Measurements from ENCODE around the gene PDE1A. TPM values are rescaled to one million over a fixed set of nuclear protein-coding genes. Genes with fewer than 3 reads are reported as not detected.

PDE1A gene
- polyA plus RNA-seq, 1 of the 3 experiments (the other 2 are of a cell fraction), result 0.08 TPM

DNA sequence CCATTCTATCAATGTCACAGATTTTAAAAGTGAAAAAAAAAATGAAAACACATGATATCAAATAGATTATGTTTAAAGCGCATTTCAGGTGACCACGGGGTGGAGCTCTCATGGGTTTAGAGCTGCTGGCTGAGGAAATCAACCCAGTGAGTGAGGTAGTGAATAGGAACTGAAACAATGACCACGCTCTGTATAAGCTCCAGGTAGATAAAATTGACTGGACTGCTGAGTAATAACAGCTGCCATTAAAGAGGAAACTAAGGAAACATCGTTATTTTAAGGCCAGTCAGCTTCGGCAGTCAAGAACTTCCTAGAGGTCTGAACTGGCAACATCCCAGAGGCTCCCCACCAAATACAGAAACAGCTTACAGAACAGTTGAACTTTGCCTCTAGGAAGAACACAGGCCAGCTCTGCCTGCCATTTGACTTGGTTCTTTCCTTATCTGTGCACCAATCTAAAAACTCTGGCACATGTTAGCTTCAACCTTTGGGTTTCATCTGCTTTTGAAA is 185.9 kb downstream of the PDE1A start:
- 78% methylated on average over 5 of the region's 5 CpGs for WGBS (ENCODE audit: low lambda C conversion rate)
- DNase-seq, result peak; percentile 14
- H2AFZ ChIP-seq (ENCODE audit: low read depth), result no peak overlapping the region

DNA sequence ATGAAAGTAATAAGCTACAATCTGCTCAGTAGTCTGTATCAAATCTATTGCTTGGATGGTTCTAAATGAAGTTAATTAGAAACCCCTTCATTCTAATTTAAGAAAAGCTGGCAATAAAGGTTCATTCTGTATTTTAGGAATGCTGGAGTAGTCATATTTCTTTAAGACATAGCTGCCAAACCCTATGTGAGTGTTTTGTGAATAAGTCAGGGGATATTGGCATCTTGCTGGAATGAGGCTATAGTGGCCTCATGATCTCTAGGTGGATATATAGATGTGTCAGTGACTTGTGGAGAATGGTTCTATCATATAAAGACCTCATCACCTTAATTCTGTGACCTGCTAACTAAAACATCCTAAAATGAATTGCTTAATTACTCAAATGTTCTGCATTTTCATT is 196.3 kb downstream of the PDE1A start:
- 0 out of 4 replicates have a peak overlapping the region, but pooled peaks of 1 of the 2 experiments have one; percentile 77 for H3K27ac ChIP-seq (ENCODE audit: low read depth in 2 of 2, low read length in 1 of 2)
- ChIA-PET POLR2A (no interaction called here), CTCF (no interaction called here)
- no peaks in the 10 kb centered on the region for H4K20me1 ChIP-seq (ENCODE audit: insufficient read depth)
- H3K4me1 ChIP-seq (ENCODE audit: control insufficient read depth in 1 of 2, insufficient read depth in 2 of 2, low read depth in 1 of 2, low read length in 1 of 2), result peaks cover 0 to 29% of the 10 kb centered on the region in 2 experiments; a peak in 2 of 4 replicates
- peaks cover 21% of the 10 kb centered on the region for H3F3A ChIP-seq (replicated peaks; ENCODE audit: insufficient read depth)
- DNase-seq, result no peak
- H3K9me3 ChIP-seq, result no peaks in the 10 kb centered on the region
- peak overlapping the region; percentile 26; the same call in 1 of the 2 replicates for H3K4me2 ChIP-seq
- TF ChIP-seq FOXJ3 (CRISPR knock-in tag; IDR thresholded peaks at IDR 0.05) (no peak), SIN3A (IDR thresholded peaks at IDR 0.05; ENCODE audit: borderline replicate concordance, low read depth, low read length) (no peak), RCOR1 (IDR thresholded peaks at IDR 0.05; ENCODE audit: low read length) (no peak)
- TF ChIP-seq, protein P1, sequence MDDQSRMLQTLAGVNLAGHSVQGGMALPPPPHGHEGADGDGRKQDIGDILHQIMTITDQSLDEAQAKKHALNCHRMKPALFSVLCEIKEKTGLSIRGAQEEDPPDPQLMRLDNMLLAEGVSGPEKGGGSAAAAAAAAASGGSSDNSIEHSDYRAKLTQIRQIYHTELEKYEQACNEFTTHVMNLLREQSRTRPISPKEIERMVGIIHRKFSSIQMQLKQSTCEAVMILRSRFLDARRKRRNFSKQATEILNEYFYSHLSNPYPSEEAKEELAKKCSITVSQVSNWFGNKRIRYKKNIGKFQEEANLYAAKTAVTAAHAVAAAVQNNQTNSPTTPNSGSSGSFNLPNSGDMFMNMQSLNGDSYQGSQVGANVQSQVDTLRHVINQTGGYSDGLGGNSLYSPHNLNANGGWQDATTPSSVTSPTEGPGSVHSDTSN (IDR thresholded peaks at IDR 0.05), result no peak
- TF ChIP-seq, protein P2, sequence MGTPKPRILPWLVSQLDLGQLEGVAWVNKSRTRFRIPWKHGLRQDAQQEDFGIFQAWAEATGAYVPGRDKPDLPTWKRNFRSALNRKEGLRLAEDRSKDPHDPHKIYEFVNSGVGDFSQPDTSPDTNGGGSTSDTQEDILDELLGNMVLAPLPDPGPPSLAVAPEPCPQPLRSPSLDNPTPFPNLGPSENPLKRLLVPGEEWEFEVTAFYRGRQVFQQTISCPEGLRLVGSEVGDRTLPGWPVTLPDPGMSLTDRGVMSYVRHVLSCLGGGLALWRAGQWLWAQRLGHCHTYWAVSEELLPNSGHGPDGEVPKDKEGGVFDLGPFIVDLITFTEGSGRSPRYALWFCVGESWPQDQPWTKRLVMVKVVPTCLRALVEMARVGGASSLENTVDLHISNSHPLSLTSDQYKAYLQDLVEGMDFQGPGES (IDR thresholded peaks at IDR 0.05; ENCODE audit: low read depth, low read length), result no peak
- no peaks in the 10 kb centered on the region for H3K9me2 ChIP-seq
- no peaks in the 10 kb centered on the region for H3K79me2 ChIP-seq (ENCODE audit: insufficient read depth)
- peaks cover 0 to 4% of the 10 kb centered on the region in 2 experiments for H3K36me3 ChIP-seq (replicated peaks in 1 of 2; ENCODE audit: control insufficient read depth in 1 of 2, insufficient read depth in 2 of 2, low read length in 1 of 2)
- H3K9ac ChIP-seq, result no peak overlapping the region
- no peak overlapping the region for H2AFZ ChIP-seq (ENCODE audit: low read depth)
- H3K27me3 ChIP-seq (ENCODE audit: insufficient read depth), result no peaks in the 10 kb centered on the region
- no peak overlapping the region for H3K4me3 ChIP-seq (ENCODE audit: low read depth in 2 of 2, low read length in 1 of 2)

More for the DNA sequence above, 185.9 kb downstream of the PDE1A start:
- ChIA-PET POLR2A (no interaction called here), CTCF (interaction anchor here (1.5 to 2.3 kb wide), 4 partner anchors 9 to 411 kb away, joined by 4 to 14 read pairs (median 6); no protein-coding TSS in a partner anchor)
- Histone ChIP-seq H3K9ac (no peak overlapping the region), H3K27ac (ENCODE audit: low read depth in 2 of 2, low read length in 1 of 2) (peak overlapping the region in 1 of 2 experiments; percentile 22; a peak in 1 of 4 replicates), H3K79me2 (ENCODE audit: insufficient read depth) (no peaks in the 10 kb centered on the region), H3K4me2 (no peak overlapping the region), H4K20me1 (ENCODE audit: insufficient read depth) (no peaks in the 10 kb centered on the region), H3F3A (replicated peaks; ENCODE audit: insufficient read depth) (no peaks in the 10 kb centered on the region), H3K27me3 (ENCODE audit: insufficient read depth) (no peaks in the 10 kb centered on the region), H3K9me2 (no peaks in the 10 kb centered on the region), H3K9me3 (no peaks in the 10 kb centered on the region), H3K4me3 (ENCODE audit: low read depth in 2 of 2, low read length in 1 of 2) (no peak overlapping the region; a peak in 1 of 4 replicates), H3K36me3 (replicated peaks in 1 of 2; ENCODE audit: control insufficient read depth in 1 of 2, insufficient read depth in 2 of 2, low read length in 1 of 2) (no peaks in the 10 kb centered on the region), H3K4me1 (ENCODE audit: control insufficient read depth in 1 of 2, insufficient read depth in 2 of 2, low read depth in 1 of 2, low read length in 1 of 2) (peaks cover 0 to 6% of the 10 kb centered on the region in 2 experiments; a peak in 1 of 4 replicates)
- TF ChIP-seq NFIC (IDR thresholded peaks at IDR 0.05; ENCODE audit: borderline replicate concordance), result no peak
- no peak for TF ChIP-seq FOXM1 (IDR thresholded peaks at IDR 0.05; ENCODE audit: low read depth)
- TF ChIP-seq GATA2 (CRISPR knock-in tag; IDR thresholded peaks at IDR 0.05), result peak; percentile 29; the same call in 1 of the 2 replicates
- TF ChIP-seq ELF1 (IDR thresholded peaks at IDR 0.05), result no peak
- peak; percentile 36; the same call in 1 of the 2 replicates for TF ChIP-seq SMC3 (IDR thresholded peaks at IDR 0.05; ENCODE audit: low read depth, low read length)
- TF ChIP-seq RAD21 (IDR thresholded peaks at IDR 0.05; ENCODE audit: low read length), result peak; percentile 42
- TF ChIP-seq, protein P3, sequence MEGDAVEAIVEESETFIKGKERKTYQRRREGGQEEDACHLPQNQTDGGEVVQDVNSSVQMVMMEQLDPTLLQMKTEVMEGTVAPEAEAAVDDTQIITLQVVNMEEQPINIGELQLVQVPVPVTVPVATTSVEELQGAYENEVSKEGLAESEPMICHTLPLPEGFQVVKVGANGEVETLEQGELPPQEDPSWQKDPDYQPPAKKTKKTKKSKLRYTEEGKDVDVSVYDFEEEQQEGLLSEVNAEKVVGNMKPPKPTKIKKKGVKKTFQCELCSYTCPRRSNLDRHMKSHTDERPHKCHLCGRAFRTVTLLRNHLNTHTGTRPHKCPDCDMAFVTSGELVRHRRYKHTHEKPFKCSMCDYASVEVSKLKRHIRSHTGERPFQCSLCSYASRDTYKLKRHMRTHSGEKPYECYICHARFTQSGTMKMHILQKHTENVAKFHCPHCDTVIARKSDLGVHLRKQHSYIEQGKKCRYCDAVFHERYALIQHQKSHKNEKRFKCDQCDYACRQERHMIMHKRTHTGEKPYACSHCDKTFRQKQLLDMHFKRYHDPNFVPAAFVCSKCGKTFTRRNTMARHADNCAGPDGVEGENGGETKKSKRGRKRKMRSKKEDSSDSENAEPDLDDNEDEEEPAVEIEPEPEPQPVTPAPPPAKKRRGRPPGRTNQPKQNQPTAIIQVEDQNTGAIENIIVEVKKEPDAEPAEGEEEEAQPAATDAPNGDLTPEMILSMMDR (IDR thresholded peaks at IDR 0.05), result peak; percentile 48
- no peak for TF ChIP-seq POLR2AphosphoS5 (IDR thresholded peaks at IDR 0.05; ENCODE audit: low read depth, low read length)
- TF ChIP-seq, protein P4, sequence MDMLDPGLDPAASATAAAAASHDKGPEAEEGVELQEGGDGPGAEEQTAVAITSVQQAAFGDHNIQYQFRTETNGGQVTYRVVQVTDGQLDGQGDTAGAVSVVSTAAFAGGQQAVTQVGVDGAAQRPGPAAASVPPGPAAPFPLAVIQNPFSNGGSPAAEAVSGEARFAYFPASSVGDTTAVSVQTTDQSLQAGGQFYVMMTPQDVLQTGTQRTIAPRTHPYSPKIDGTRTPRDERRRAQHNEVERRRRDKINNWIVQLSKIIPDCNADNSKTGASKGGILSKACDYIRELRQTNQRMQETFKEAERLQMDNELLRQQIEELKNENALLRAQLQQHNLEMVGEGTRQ (IDR thresholded peaks at IDR 0.05; ENCODE audit: borderline replicate concordance, low read depth, low read length), result no peak
- no peak for TF ChIP-seq YY1 (IDR thresholded peaks at IDR 0.05; ENCODE audit: low read depth)

Data from SK-N-SH (cell line).